Neuronal stem cell (in vitro differentiated cells): ENCODE results near the gene CTSZ.
A peak's percentile ranks its signal among the peaks of the same experiment; 100 is the strongest.

ENCODE experiments used
- DNase-seq: peaks from one replicate; pipeline ENCODE4 v3.0.0-alpha.2; 2013; ENCODE audit warnings: low spot score
- H2AFZ ChIP-seq: one replicate; pipeline ENCODE4 v1.6.1; 2013; ENCODE audit warnings: mild to moderate bottlenecking, low read length, inconsistent platforms
- H2AK5ac ChIP-seq: 2 replicates; pipeline ENCODE4 v1.6.1; 2013; ENCODE audit warnings: low read depth, mild to moderate bottlenecking, inconsistent platforms, low read length, moderate library complexity, mixed read lengths
- H2BK120ac ChIP-seq: 2 replicates; pipeline ENCODE4 v1.6.1; 2013; ENCODE audit warnings: low read depth, mild to moderate bottlenecking, inconsistent platforms, low read length, moderate library complexity, mixed read lengths
- H2BK12ac ChIP-seq: one replicate; pipeline ENCODE4 v1.6.1; 2013; ENCODE audit warnings: low read length, inconsistent platforms
- H2BK15ac ChIP-seq: 2 replicates; pipeline ENCODE4 v1.6.1; 2013; ENCODE audit warnings: mild to moderate bottlenecking, low read length, inconsistent platforms, mixed read lengths
- H2BK5ac ChIP-seq: one replicate; pipeline ENCODE4 v1.6.1; 2013; ENCODE audit warnings: inconsistent platforms, mild to moderate bottlenecking, low read length, moderate library complexity
- H3K14ac ChIP-seq: one replicate; pipeline ENCODE4 v1.6.1; 2013; ENCODE audit warnings: low read length, inconsistent platforms
- H3K18ac ChIP-seq: 2 replicates; pipeline ENCODE4 v1.6.1; 2013; ENCODE audit warnings: low read length, inconsistent platforms
- H3K23ac ChIP-seq: 2 replicates; pipeline ENCODE4 v1.6.1; 2013; ENCODE audit warnings: low read depth, mild to moderate bottlenecking, mixed read lengths, low read length, inconsistent platforms; ENCODE audit not compliant: poor library complexity
- H3K27ac ChIP-seq: replicated peaks from 3 replicates; pipeline ENCODE4 v1.5.1; 2013; ENCODE audit warnings: low read length, inconsistent platforms
- H3K27me3 ChIP-seq, 3 experiments: 2 replicates each; pipeline ENCODE4 v1.6.1; 2013; ENCODE audit warnings: low read length in 3 of 3, mild to moderate bottlenecking in 2 of 3, inconsistent platforms in 1 of 3, low read depth in 1 of 3, mixed read lengths in 1 of 3, moderate library complexity in 1 of 3; ENCODE audit not compliant: control insufficient read depth in 3 of 3, insufficient read depth in 3 of 3
- H3K36me3 ChIP-seq, 2 donors: replicated peaks in 1 of 2; 2 replicates each; pipeline ENCODE4 v1.6.1; 2013; ENCODE audit warnings: low read length in 2 of 2; ENCODE audit not compliant: control insufficient read depth in 2 of 2, insufficient read depth in 2 of 2
- H3K4ac ChIP-seq: 2 replicates; pipeline ENCODE4 v1.6.1; 2013; ENCODE audit warnings: inconsistent platforms, mild to moderate bottlenecking, low read length, moderate library complexity
- H3K4me1 ChIP-seq, 2 donors: 1 replicate in 1 of 2; 2 replicates in 1 of 2; pipeline ENCODE4 v1.6.1; 2013; ENCODE audit warnings: low read length in 2 of 2, low read depth in 1 of 2; ENCODE audit not compliant: control insufficient read depth in 2 of 2, insufficient read depth in 1 of 2
- H3K4me2 ChIP-seq: one replicate; pipeline ENCODE4 v1.6.1; 2013; ENCODE audit warnings: mild to moderate bottlenecking, low read length, inconsistent platforms; ENCODE audit not compliant: insufficient read depth, poor library complexity, severe bottlenecking
- H3K4me3 ChIP-seq, 2 donors: 2 replicates each; pipeline ENCODE4 v1.5.1; 2013; ENCODE audit warnings: low read length in 2 of 2, mild to moderate bottlenecking in 2 of 2, inconsistent platforms in 1 of 2, moderate library complexity in 1 of 2
- H3K79me1 ChIP-seq: one replicate; pipeline ENCODE4 v1.6.1; 2013; ENCODE audit warnings: low read depth, mild to moderate bottlenecking, inconsistent platforms, low read length, moderate library complexity
- H3K9ac ChIP-seq: one replicate; pipeline ENCODE4 v1.6.1; 2013; ENCODE audit warnings: mild to moderate bottlenecking, low read depth, low read length, inconsistent platforms; ENCODE audit not compliant: poor library complexity
- H3K9me3 ChIP-seq, 2 donors: replicated peaks in 1 of 2; 2 replicates each; pipeline versions ENCODE3 to v1.6.1; 2013; ENCODE audit warnings: low read length in 2 of 2, mild to moderate bottlenecking in 2 of 2, inconsistent platforms in 1 of 2, low read depth in 1 of 2, mixed read lengths in 1 of 2, moderate library complexity in 1 of 2; ENCODE audit not compliant: control insufficient read depth in 2 of 2, insufficient read depth in 1 of 2
- H4K8ac ChIP-seq: one replicate; pipeline ENCODE4 v1.6.1; 2013; ENCODE audit warnings: low read depth, mild to moderate bottlenecking, inconsistent platforms, low read length, moderate library complexity
- H4K91ac ChIP-seq: one replicate; pipeline ENCODE4 v1.6.1; 2013; ENCODE audit warnings: low read length, low read depth, mild to moderate bottlenecking, inconsistent platforms; ENCODE audit not compliant: poor library complexity
- WGBS, 2 donors: extraction: QIAGEN DNeasy Blood & Tissue Kit; methylation state at CpG; one replicate each; pipeline ENCODE4 v1.1.7; 2013; ENCODE audit warnings: missing lambda C conversion rate in 2 of 2, mixed read lengths in 1 of 2; ENCODE audit not compliant: insufficient read length in 2 of 2, insufficient replicate concordance in 1 of 2; ENCODE audit errors: extremely low coverage in 2 of 2; 5-methylcytosine and 5-hydroxymethylcytosine counted together

CTSZ gene

DNA sequence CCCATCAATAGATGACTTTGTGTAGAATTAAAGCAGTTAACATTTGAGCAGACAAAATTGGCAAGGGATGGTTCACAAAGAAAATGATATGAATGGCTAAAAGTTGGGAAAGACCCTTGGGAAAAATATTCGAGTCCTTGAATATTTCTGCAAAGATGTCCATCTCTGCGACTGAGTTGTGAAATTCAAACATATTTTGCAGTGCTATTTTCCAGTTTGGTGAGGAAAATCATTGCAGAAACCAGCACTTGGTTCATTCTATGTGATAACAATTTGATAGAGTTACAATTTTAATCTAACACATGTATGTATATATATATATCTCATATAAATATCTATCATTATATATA, 41.6 kb upstream of the CTSZ start:
- no CpG with 5 or more reads among the region's 2 CpGs for WGBS, 2 donors

DNA sequence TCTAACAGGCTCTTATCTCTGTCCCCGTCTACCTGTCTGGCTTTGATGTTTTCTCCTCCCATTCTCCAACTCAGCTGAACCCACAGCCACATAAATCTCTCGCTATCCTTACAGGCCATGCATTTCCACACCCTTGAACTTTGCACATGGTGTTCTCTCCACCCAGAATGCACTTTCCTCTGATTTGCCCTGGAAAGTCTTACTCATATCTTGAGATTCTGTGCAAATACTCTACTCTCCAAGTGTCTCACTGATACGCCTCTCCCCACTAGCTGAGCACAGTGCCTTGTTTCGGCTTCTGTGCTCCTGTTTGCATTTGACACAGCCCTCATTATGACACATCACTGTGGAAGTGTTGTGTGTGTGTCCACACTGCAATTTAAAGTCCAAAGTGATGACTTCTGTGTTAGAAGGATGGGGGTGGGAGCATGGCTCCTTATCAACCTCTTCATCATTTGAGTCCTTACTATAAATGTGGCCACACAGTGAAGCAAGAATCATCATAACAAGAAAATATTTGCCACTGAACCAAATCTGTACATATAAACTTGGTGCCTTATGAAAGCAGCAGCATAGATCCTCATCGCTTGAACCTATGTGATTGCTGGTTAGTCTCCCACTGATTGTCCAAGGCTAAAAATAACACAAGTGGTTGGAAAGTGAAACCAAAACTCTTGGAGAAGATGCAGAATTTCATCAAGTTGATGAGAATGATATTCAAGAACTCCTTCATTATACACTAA, 41.1 kb upstream of the CTSZ start:
- Histone ChIP-seq H2BK12ac (peak overlapping the region; percentile 52), H3K27me3 (peaks cover 0 to 13% (median 0%) of the 10 kb centered on the region in 3 experiments), H2BK15ac (no peak overlapping the region), H3K23ac (no peak overlapping the region), H3K18ac (no peak overlapping the region), H3K4ac (peak overlapping the region; percentile 14), H3K9ac (no peak overlapping the region), H2AFZ (no peak overlapping the region), H4K91ac (no peak overlapping the region), H2BK120ac (no peak overlapping the region), H3K27ac (no peak overlapping the region), H4K8ac (no peak overlapping the region), H3K36me3 (no peaks in the 10 kb centered on the region), H2AK5ac (no peak overlapping the region), H2BK5ac (no peak overlapping the region), H3K9me3 (no peaks in the 10 kb centered on the region), H3K4me3 (no peak overlapping the region), H3K79me1 (no peaks in the 10 kb centered on the region), H3K4me1 (peaks cover 0 to 1% of the 10 kb centered on the region in 2 donors), H3K14ac (no peak overlapping the region), H3K4me2 (no peak overlapping the region)
- no peak for DNase-seq
- no CpG with 5 or more reads among the region's 5 CpGs for WGBS, 2 donors

More for the DNA sequence above, 41.6 kb upstream of the CTSZ start:
- DNase-seq, result no peak
- H2BK12ac ChIP-seq, result no peak overlapping the region
- no peaks in the 10 kb centered on the region for H3K4me1 ChIP-seq
- no peak overlapping the region for H2BK5ac ChIP-seq
- H3K23ac ChIP-seq, result no peak overlapping the region
- H3K36me3 ChIP-seq, result no peaks in the 10 kb centered on the region
- H3K27me3 ChIP-seq, result peaks cover 0 to 15% (median 0%) of the 10 kb centered on the region in 3 experiments
- no peak overlapping the region for H4K8ac ChIP-seq
- no peak overlapping the region for H3K4me2 ChIP-seq
- no peak overlapping the region for H2AK5ac ChIP-seq
- H3K79me1 ChIP-seq, result no peaks in the 10 kb centered on the region
- H4K91ac ChIP-seq, result no peak overlapping the region
- H3K9ac ChIP-seq, result no peak overlapping the region
- H2BK120ac ChIP-seq, result no peak overlapping the region
- no peak overlapping the region for H3K14ac ChIP-seq
- H3K4ac ChIP-seq, result no peak overlapping the region
- no peak overlapping the region for H3K18ac ChIP-seq
- H2BK15ac ChIP-seq, result no peak overlapping the region
- H3K4me3 ChIP-seq, result no peak overlapping the region
- H3K27ac ChIP-seq, result no peak overlapping the region
- no peak overlapping the region for H2AFZ ChIP-seq
- no peaks in the 10 kb centered on the region for H3K9me3 ChIP-seq

GRCh38 chr20:59046862-59047261, 39.8 kb upstream of the CTSZ start:
- Histone ChIP-seq H3K27me3 (peaks cover 0 to 11% (median 0%) of the 10 kb centered on the region in 3 experiments), H3K4me2 (no peak overlapping the region), H3K27ac (no peak overlapping the region), H3K36me3 (no peaks in the 10 kb centered on the region), H2BK120ac (no peak overlapping the region), H2AK5ac (no peak overlapping the region), H3K9ac (no peak overlapping the region), H3K79me1 (peaks cover 5% of the 10 kb centered on the region), H3K4me1 (peaks cover 3 to 4% of the 10 kb centered on the region in 2 donors), H3K18ac (no peak overlapping the region), H2BK15ac (no peak overlapping the region), H4K8ac (no peak overlapping the region), H3K4ac (no peak overlapping the region), H3K14ac (no peak overlapping the region), H4K91ac (no peak overlapping the region), H2BK12ac (no peak overlapping the region), H3K4me3 (no peak overlapping the region), H2AFZ (no peak overlapping the region), H3K23ac (no peak overlapping the region), H2BK5ac (no peak overlapping the region), H3K9me3 (peaks cover 0 to 5% of the 10 kb centered on the region in 2 donors)
- no peak for DNase-seq
- WGBS, 2 donors, result no CpG with 5 or more reads among the region's 3 CpGs

GRCh38 chr20:59044796-59045195, 37.7 kb upstream of the CTSZ start:
- no peak overlapping the region for H4K91ac ChIP-seq
- no peak overlapping the region for H4K8ac ChIP-seq
- peaks cover 5% of the 10 kb centered on the region for H3K79me1 ChIP-seq
- no peak overlapping the region for H2BK120ac ChIP-seq
- peaks cover 0 to 8% of the 10 kb centered on the region in 2 donors for H3K36me3 ChIP-seq
- H3K23ac ChIP-seq, result no peak overlapping the region
- H3K4me3 ChIP-seq, result no peak overlapping the region
- H3K4ac ChIP-seq, result no peak overlapping the region
- H3K18ac ChIP-seq, result no peak overlapping the region
- no peak overlapping the region for H2BK12ac ChIP-seq
- H3K9me3 ChIP-seq, result peaks cover 0 to 16% of the 10 kb centered on the region in 2 donors
- H2AK5ac ChIP-seq, result no peak overlapping the region
- no peak overlapping the region for H2BK5ac ChIP-seq
- no peak overlapping the region for H2AFZ ChIP-seq
- H2BK15ac ChIP-seq, result no peak overlapping the region
- no peak overlapping the region for H3K9ac ChIP-seq
- no peak overlapping the region for H3K27ac ChIP-seq
- H3K14ac ChIP-seq, result no peak overlapping the region
- H3K4me2 ChIP-seq, result no peak overlapping the region
- no peaks in the 10 kb centered on the region for H3K27me3 ChIP-seq
- peaks cover 3 to 4% of the 10 kb centered on the region in 2 donors for H3K4me1 ChIP-seq
- DNase-seq, result no peak
- WGBS, 2 donors, result no CpG with 5 or more reads among the region's 3 CpGs
